ENCODE data around the gene TDRD1. TPM values are rescaled to one million over a fixed set of nuclear protein-coding genes. Genes with fewer than 3 reads are reported as not detected.

The TDRD1 gene
- total RNA-seq, 1 donor from 2014 or later = 0.11 TPM

- no peak overlapping the region for H3K27ac Mint-ChIP-seq
- H3K36me3 Mint-ChIP-seq (ENCODE audit: low read depth) = no peaks in the 10 kb centered on the region
- DNase-seq (ENCODE audit: low spot score) = no peak
- no peaks in the 10 kb centered on the region for H3K9me3 Mint-ChIP-seq
- peaks cover 28% of the 10 kb centered on the region for H3K27me3 Mint-ChIP-seq (ENCODE audit: low read depth)
- intact Hi-C loops (cut with micrococcal nuclease) = no loop called here
- no peak overlapping the region for H3K4me3 Mint-ChIP-seq (ENCODE audit: low read depth)
- H3K4me1 Mint-ChIP-seq (ENCODE audit: low read depth) = no peaks in the 10 kb centered on the region
Measured at GRCh38 chr10:114246679-114247305, 67.6 kb downstream of the TDRD1 start.

GRCh38 chr10:114250236-114250635 is 71.1 kb downstream of the TDRD1 start:
- Mint-ChIP-seq H3K9me3 (no peaks in the 10 kb centered on the region), H3K27me3 (ENCODE audit: low read depth) (peaks cover 5% of the 10 kb centered on the region), H3K4me3 (ENCODE audit: low read depth) (no peak overlapping the region), H3K27ac (no peak overlapping the region), H3K4me1 (ENCODE audit: low read depth) (no peaks in the 10 kb centered on the region), H3K36me3 (ENCODE audit: low read depth) (no peaks in the 10 kb centered on the region)
- no peak for DNase-seq (ENCODE audit: low spot score)
- intact Hi-C loops (cut with micrococcal nuclease) = no loop called here

- Mint-ChIP-seq H3K27ac (no peak overlapping the region), H3K4me1 (ENCODE audit: low read depth) (no peaks in the 10 kb centered on the region), H3K36me3 (ENCODE audit: low read depth) (no peaks in the 10 kb centered on the region), H3K27me3 (ENCODE audit: low read depth) (peaks cover 5% of the 10 kb centered on the region), H3K9me3 (no peaks in the 10 kb centered on the region), H3K4me3 (ENCODE audit: low read depth) (no peak overlapping the region)
- no peak for DNase-seq (ENCODE audit: low spot score)
- intact Hi-C loops (cut with micrococcal nuclease) = no loop called here
Measured at GRCh38 chr10:114250716-114251115, 71.6 kb downstream of the TDRD1 start.

- no peaks in the 10 kb centered on the region for H3K9me3 Mint-ChIP-seq
- intact Hi-C loops (cut with micrococcal nuclease) = no loop called here
Measured at GRCh38 chr10:114252092-114252491, 72.9 kb downstream of the TDRD1 start.

GRCh38 chr10:114252883-114253282 is 73.7 kb downstream of the TDRD1 start:
- no peaks in the 10 kb centered on the region for H3K36me3 Mint-ChIP-seq (ENCODE audit: low read depth)
- H3K9me3 Mint-ChIP-seq = no peaks in the 10 kb centered on the region
- intact Hi-C loops (cut with micrococcal nuclease) = no loop called here
- peaks cover 5% of the 10 kb centered on the region for H3K27me3 Mint-ChIP-seq (ENCODE audit: low read depth)
- no peak overlapping the region for H3K27ac Mint-ChIP-seq
- no peak for DNase-seq (ENCODE audit: low spot score)
- no peak overlapping the region for H3K4me3 Mint-ChIP-seq (ENCODE audit: low read depth)
- no peaks in the 10 kb centered on the region for H3K4me1 Mint-ChIP-seq (ENCODE audit: low read depth)

More at GRCh38 chr10:114252092-114252491, 72.9 kb downstream of the TDRD1 start:
- no peak for DNase-seq (ENCODE audit: low spot score)
- H3K36me3 Mint-ChIP-seq (ENCODE audit: low read depth) = no peaks in the 10 kb centered on the region
- H3K4me3 Mint-ChIP-seq (ENCODE audit: low read depth) = no peak overlapping the region
- no peak overlapping the region for H3K27ac Mint-ChIP-seq
- H3K4me1 Mint-ChIP-seq (ENCODE audit: low read depth) = no peaks in the 10 kb centered on the region
- H3K27me3 Mint-ChIP-seq (ENCODE audit: low read depth) = peaks cover 5% of the 10 kb centered on the region

GRCh38 chr10:114255227-114255626 is 76.1 kb downstream of the TDRD1 start:
- Mint-ChIP-seq H3K27me3 (ENCODE audit: low read depth) (peaks cover 2% of the 10 kb centered on the region), H3K27ac (no peak overlapping the region), H3K4me1 (ENCODE audit: low read depth) (peaks cover 2% of the 10 kb centered on the region), H3K36me3 (ENCODE audit: low read depth) (no peaks in the 10 kb centered on the region), H3K4me3 (ENCODE audit: low read depth) (no peak overlapping the region), H3K9me3 (no peaks in the 10 kb centered on the region)
- no peak for DNase-seq (ENCODE audit: low spot score)
- intact Hi-C loops (cut with micrococcal nuclease) = no loop called here

GRCh38 chr10:114256008-114256765 is 77.0 kb downstream of the TDRD1 start:
- no peak overlapping the region for H3K4me3 Mint-ChIP-seq (ENCODE audit: low read depth)
- no peaks in the 10 kb centered on the region for H3K9me3 Mint-ChIP-seq
- H3K27me3 Mint-ChIP-seq (ENCODE audit: low read depth) = peaks cover 2% of the 10 kb centered on the region
- intact Hi-C loops (cut with micrococcal nuclease) = no loop called here
- H3K36me3 Mint-ChIP-seq (ENCODE audit: low read depth) = no peaks in the 10 kb centered on the region
- DNase-seq (ENCODE audit: low spot score) = no peak
- H3K27ac Mint-ChIP-seq = no peak overlapping the region
- peaks cover 6% of the 10 kb centered on the region for H3K4me1 Mint-ChIP-seq (ENCODE audit: low read depth)

GRCh38 chr10:114256822-114257221 is 77.7 kb downstream of the TDRD1 start:
- Mint-ChIP-seq H3K36me3 (ENCODE audit: low read depth) (no peaks in the 10 kb centered on the region), H3K27me3 (ENCODE audit: low read depth) (peaks cover 2% of the 10 kb centered on the region), H3K27ac (no peak overlapping the region), H3K4me1 (ENCODE audit: low read depth) (peaks cover 11% of the 10 kb centered on the region), H3K9me3 (no peaks in the 10 kb centered on the region), H3K4me3 (ENCODE audit: low read depth) (no peak overlapping the region)
- intact Hi-C loops (cut with micrococcal nuclease) = no loop called here
- no peak for DNase-seq (ENCODE audit: low spot score)

- DNase-seq (ENCODE audit: low spot score) = no peak
- peaks cover 2% of the 10 kb centered on the region for H3K27me3 Mint-ChIP-seq (ENCODE audit: low read depth)
- H3K4me1 Mint-ChIP-seq (ENCODE audit: low read depth) = peaks cover 11% of the 10 kb centered on the region
- no peaks in the 10 kb centered on the region for H3K9me3 Mint-ChIP-seq
- no peaks in the 10 kb centered on the region for H3K36me3 Mint-ChIP-seq (ENCODE audit: low read depth)
- intact Hi-C loops (cut with micrococcal nuclease) = no loop called here
- H3K27ac Mint-ChIP-seq = no peak overlapping the region
- H3K4me3 Mint-ChIP-seq (ENCODE audit: low read depth) = no peak overlapping the region
Measured at GRCh38 chr10:114257498-114257897, 78.3 kb downstream of the TDRD1 start.

- no peak overlapping the region for H3K27ac Mint-ChIP-seq
- DNase-seq (ENCODE audit: low spot score) = no peak
- intact Hi-C loops (cut with micrococcal nuclease) = no loop called here
- no peak overlapping the region for H3K4me3 Mint-ChIP-seq (ENCODE audit: low read depth)
- H3K27me3 Mint-ChIP-seq (ENCODE audit: low read depth) = peaks cover 2% of the 10 kb centered on the region
- no peaks in the 10 kb centered on the region for H3K9me3 Mint-ChIP-seq
- no peaks in the 10 kb centered on the region for H3K36me3 Mint-ChIP-seq (ENCODE audit: low read depth)
- H3K4me1 Mint-ChIP-seq (ENCODE audit: low read depth) = peaks cover 11% of the 10 kb centered on the region
Measured at GRCh38 chr10:114258274-114258840, 79.2 kb downstream of the TDRD1 start.

- no peak overlapping the region for H3K4me3 Mint-ChIP-seq (ENCODE audit: low read depth)
- no peaks in the 10 kb centered on the region for H3K36me3 Mint-ChIP-seq (ENCODE audit: low read depth)
- H3K27me3 Mint-ChIP-seq (ENCODE audit: low read depth) = peaks cover 2% of the 10 kb centered on the region
- H3K27ac Mint-ChIP-seq = no peak overlapping the region
- H3K4me1 Mint-ChIP-seq (ENCODE audit: low read depth) = peaks cover 11% of the 10 kb centered on the region
- DNase-seq (ENCODE audit: low spot score) = no peak
- intact Hi-C loops (cut with micrococcal nuclease) = no loop called here
- H3K9me3 Mint-ChIP-seq = no peaks in the 10 kb centered on the region
Measured at GRCh38 chr10:114259824-114260223, 80.7 kb downstream of the TDRD1 start.

- no peak overlapping the region for H3K4me3 Mint-ChIP-seq (ENCODE audit: low read depth)
- no peaks in the 10 kb centered on the region for H3K9me3 Mint-ChIP-seq
- no peaks in the 10 kb centered on the region for H3K27me3 Mint-ChIP-seq (ENCODE audit: low read depth)
- intact Hi-C loops (cut with micrococcal nuclease) = no loop called here
- H3K27ac Mint-ChIP-seq = no peak overlapping the region
- H3K36me3 Mint-ChIP-seq (ENCODE audit: low read depth) = no peaks in the 10 kb centered on the region
- no peak for DNase-seq (ENCODE audit: low spot score)
- H3K4me1 Mint-ChIP-seq (ENCODE audit: low read depth) = peaks cover 11% of the 10 kb centered on the region
Measured at GRCh38 chr10:114260366-114260765, 81.2 kb downstream of the TDRD1 start.

- peaks cover 11% of the 10 kb centered on the region for H3K4me1 Mint-ChIP-seq (ENCODE audit: low read depth)
- H3K36me3 Mint-ChIP-seq (ENCODE audit: low read depth) = no peaks in the 10 kb centered on the region
- H3K9me3 Mint-ChIP-seq = no peaks in the 10 kb centered on the region
- no peak overlapping the region for H3K27ac Mint-ChIP-seq
- intact Hi-C loops (cut with micrococcal nuclease) = no loop called here
- H3K27me3 Mint-ChIP-seq (ENCODE audit: low read depth) = no peaks in the 10 kb centered on the region
- H3K4me3 Mint-ChIP-seq (ENCODE audit: low read depth) = no peak overlapping the region
- DNase-seq (ENCODE audit: low spot score) = no peak
Measured at GRCh38 chr10:114261076-114261475, 81.9 kb downstream of the TDRD1 start.
